HL-60/S4 (cell line): Measurements from ENCODE around the gene SVIL.

Experiments used
- in situ Hi-C: fragments of 300-500 bp; cut with MboI; formaldehyde crosslinking; loops from 2 replicates; pipeline ENCODE4 v1.14.3; 2022; ENCODE audit warnings: low sequenced_read_pairs

The SVIL gene

GRCh38 chr10:29431711-29432110, 203.1 kb downstream of the SVIL start:
- in situ Hi-C loops, result no loop called here

- in situ Hi-C loops, result no loop called here
Measured at GRCh38 chr10:29430101-29430500, 204.7 kb downstream of the SVIL start.

GRCh38 chr10:29428486-29428885, 206.3 kb downstream of the SVIL start:
- in situ Hi-C loops, result no loop called here

GRCh38 chr10:29427667-29428066, 207.1 kb downstream of the SVIL start:
- in situ Hi-C loops, result no loop called here

GRCh38 chr10:29426420-29426819, 208.4 kb downstream of the SVIL start:
- in situ Hi-C loops, result no loop called here

- in situ Hi-C loops, result no loop called here
Measured at GRCh38 chr10:29424017-29424416, 210.8 kb downstream of the SVIL start.

- in situ Hi-C loops, result no loop called here
Measured at GRCh38 chr10:29420744-29421143, 214.0 kb downstream of the SVIL start.

- in situ Hi-C loops, result no loop called here
Measured at GRCh38 chr10:29417324-29417723, 217.4 kb downstream of the SVIL start.

- in situ Hi-C loops, result no loop called here
Measured at GRCh38 chr10:29415876-29416275, 218.9 kb downstream of the SVIL start.

- in situ Hi-C loops, result no loop called here
Measured at GRCh38 chr10:29414501-29414900, 220.3 kb downstream of the SVIL start.

- in situ Hi-C loops, result no loop called here
Measured at GRCh38 chr10:29412485-29412884, 222.3 kb downstream of the SVIL start.

GRCh38 chr10:29411666-29412315, 223.0 kb downstream of the SVIL start:
- in situ Hi-C loops, result no loop called here

- in situ Hi-C loops, result no loop called here
Measured at GRCh38 chr10:29409241-29410054, 225.3 kb downstream of the SVIL start.

GRCh38 chr10:29408847-29409240, 225.9 kb downstream of the SVIL start:
- in situ Hi-C loops, result no loop called here
